GM19328 (cell line): Measurements from ENCODE around the gene CTNNA1.
"Not testable (repeated sequence)": the region's sequence is repeated elsewhere in the genome, so short reads cannot be mapped to it uniquely, and the experiment has no call there.

ENCODE experiments used
- ATAC-seq: cut with Tn5 transposase; IDR thresholded peaks from one replicate; pipeline ENCODE4 v1.9.1; 2021; ENCODE audit warnings: mild to moderate bottlenecking, moderate library complexity; ENCODE audit not compliant: unreplicated experiment

Gene CTNNA1

DNA sequence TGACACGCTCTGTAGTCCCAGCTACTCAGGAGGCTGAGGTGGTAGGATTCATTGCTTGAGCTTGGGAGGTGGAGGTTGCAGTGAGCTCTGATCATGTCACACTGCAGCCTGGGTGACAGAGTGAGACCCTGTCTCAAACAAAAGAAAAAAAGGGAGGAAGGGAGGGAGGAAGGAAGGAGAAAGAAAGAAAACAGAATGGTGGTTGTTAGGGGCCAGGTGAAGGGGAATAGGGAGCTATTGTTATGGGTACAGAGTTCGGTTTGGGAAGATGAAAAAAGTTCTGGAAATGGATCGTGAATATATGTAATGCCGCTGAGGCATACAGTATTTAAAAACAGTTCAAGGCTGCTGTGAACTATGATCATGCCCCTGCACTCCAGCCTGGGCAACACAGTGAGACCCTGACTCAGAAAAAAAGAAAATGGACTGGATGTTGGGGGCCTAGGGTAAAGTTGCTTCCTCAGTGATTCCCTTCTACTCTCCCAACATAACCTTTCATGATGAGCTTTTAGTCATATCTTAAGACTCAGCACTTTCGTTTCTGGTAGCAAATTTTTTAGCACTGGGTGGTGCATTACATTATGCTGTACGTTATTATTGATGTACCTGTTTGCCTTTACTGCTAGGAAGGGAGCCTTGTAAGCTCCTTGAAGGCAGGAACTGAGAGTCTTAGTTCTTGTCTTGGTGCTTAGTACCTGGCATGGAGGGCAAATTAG, 4.0 kb downstream of the CTNNA1 start:
- no peak for ATAC-seq

DNA sequence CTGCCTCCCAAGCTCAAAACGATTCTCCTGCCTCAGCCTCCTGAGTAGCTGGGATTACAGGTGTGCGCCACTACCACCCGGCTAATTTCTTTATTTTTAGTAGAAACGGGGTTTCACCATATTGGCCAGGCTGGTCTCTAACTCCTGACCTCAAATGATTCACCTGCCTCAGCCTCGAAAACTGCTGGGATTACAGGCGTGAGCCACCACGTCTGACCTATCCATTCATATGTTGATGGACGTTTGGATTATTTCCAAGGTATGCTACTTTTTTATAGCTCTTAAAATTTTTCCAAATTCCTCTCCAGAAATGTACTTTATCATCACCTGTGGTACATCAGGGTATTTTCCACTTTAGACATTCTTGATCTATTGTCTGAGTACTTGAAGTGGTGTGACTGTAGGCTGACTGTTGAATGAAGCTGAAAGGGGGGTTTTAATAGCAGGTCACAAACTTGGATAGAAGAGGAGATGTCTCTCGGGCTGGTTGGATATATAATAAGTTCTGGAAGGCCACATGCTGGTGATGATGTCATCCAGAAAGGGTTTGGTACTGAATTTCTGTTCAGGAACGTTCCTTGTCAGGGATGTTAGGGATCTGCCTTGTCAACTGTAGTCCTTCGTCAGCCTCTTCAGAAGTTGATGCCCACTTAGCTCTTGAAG, 7.4 kb downstream of the CTNNA1 start:
- no peak for ATAC-seq

DNA sequence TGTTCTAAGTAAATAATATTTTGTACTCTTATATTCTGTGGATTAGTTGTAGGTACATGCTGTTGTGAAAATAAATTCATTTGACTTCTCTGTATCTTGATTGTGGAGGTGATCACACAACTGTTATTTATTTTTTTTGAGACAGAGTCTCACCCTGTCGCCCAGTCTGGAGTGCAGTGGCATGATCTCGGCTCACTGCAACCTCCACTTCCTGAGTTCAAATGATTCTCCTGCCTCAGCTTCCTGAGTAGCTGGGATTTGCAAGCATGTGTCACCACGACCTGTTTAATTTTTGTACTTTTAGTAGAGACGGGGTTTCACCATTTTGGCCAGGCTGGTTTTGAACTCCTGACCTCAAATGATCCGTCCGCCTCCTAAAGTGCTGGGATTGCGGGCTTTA, 7.9 kb downstream of the CTNNA1 start:
- not testable (repeated sequence) for ATAC-seq

DNA sequence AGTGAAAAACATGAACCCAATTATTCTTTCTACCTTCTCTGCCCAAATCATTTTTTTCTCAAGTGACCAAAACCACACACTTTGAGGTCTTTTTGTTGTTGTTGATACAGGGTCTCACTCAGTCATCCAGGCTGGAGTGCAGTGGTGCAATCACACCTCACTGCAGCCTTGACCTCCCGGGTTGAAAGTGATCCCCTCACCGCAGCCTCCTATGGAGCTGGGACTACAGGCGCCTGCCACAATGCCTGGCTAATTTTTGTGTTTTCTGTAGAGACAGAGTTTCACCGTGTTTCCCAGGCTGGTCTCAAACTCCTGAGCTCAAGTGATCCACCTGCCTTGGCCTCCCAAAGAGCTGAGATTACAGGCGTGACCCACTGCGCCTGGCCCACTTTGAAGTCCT, 8.4 kb downstream of the CTNNA1 start:
- not testable (repeated sequence) for ATAC-seq

DNA sequence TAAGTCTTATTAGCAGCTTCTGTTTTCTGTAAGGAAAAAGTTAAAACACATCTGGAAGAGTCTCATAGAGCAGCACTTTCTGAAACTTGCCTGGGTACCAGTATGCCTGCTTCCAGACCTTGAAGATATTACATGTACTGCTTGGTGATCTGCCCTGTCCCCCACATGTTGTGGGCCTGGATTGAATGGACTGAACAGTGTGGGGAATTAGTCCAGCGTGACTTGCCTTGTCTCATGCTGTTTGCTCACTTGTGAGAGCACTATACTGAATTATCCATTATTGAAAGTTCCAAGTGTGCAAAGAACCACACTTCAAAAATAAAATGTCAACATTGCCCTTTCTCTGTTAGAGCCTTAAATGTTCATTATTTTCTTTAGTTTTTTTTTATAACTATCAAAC, 8.9 kb downstream of the CTNNA1 start:
- ATAC-seq = no peak

DNA sequence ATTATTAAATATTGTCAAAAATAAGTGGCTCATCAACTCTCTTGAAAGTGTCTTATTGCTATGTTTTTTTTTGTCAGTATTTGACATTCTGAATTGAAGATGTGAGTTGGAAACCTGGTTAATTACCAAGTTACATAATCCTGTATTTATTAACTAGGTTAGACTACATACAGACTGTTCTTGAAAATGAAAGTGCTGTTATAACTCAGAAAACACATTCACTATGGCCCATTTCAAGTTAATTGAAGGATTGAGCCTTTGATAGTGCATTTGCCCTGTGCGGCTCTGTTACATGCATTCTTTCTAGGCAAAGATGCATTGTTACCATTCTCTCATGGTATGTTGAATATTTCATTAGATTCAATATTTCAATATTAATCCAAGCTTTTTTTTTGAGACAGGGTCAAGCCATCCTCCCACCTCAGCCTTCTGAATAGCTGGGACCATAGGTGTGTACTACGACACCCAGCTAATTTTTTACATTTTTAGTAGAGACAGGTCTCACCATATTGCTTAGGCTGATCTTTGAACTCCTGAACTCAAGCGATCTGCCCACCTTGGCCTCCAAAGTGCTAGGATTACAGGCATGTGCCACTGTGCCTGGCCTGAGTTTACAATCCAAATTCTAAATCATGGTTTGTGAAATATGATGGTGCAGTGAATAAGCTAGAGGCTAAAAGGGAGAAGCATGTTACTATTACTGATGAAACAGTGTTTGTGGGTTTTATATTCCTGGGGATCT, 10.0 kb downstream of the CTNNA1 start:
- no peak for ATAC-seq

DNA sequence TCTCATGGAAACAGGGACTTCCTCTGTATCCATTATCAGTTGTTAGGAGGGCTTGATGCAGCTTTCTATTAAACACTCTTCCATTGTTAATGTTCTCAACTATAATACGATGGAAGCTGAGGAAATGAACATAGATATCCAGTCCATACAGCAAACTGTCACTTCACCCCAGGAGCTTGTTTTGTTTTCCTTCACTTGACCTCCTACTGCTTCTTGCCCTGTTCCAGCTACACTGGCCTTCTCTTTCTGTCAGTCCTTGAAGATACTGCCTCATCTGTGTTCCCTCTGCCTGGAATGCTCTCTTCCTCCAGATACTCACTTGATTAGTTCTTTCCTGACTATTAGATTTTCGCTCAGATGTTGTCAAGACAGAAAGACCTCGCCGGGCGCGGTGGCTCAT, 17.1 kb downstream of the CTNNA1 start:
- ATAC-seq = no peak

DNA sequence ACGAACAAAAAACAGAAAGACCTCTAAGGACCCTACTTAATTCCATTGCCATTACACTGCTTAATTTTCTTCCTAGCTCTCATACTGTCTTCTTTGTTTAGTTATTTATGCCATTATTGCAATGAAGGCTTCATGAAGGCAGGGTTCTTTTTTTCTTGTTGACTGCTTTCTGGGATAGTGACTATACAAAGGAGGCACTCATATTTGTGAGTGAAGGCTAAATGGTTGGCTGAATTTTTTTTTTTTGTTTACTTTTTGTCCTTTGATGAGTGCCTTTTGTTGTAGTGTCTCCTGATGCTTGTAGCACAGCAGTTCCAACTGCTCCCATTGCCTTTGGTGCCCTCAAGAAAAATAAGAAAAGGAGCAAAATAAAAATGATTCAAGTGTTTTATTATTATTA, 17.8 kb downstream of the CTNNA1 start:
- no peak for ATAC-seq

DNA sequence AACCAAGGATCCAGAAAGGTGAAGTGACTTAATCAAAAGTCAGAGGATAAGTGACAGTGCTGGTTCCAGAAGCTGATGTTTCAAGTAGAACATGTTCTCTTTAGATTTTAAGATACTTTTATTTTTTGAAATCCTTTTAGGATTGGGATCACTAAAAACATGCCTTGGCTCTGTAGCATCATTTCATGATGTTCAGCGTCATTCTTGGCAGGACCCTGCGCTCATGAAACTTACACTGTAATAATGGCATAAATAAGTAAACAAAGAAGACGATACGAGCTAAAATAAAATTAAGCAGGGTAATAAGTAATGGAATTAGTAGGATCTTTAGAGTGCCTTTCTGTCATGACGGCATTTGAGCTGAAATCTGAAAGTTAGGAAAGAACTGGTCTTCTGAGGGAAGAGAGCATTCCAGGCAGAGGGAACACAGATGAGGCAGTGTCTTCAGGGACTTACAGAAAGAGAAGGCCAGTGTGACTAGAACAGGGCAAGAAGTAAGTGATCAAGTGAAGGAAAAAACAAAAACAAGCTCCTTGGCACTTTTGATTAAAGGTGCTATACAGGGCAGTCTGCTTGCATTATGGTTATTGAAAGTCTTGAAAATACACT, 19.9 kb downstream of the CTNNA1 start:
- no peak for ATAC-seq

DNA sequence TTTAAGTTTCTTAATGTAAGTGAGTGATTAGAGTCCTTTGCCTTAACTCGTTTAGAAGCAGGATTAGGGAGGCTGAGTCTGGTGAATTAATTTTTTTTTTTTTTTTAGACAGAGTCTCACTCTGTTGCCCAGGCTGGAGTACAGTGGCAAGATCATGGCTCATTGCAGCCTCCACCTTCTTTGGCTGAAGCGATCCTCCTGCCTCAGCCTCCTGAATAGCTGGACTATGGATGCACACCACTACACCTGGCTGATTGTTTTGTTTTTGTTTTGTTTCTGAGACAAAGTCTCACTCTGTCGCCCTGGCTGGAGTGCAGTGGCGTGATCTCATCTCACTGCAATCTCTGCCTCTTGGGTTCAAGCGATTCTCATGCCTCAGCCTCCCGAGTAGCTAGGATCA, 20.4 kb downstream of the CTNNA1 start:
- not testable (repeated sequence) for ATAC-seq

DNA sequence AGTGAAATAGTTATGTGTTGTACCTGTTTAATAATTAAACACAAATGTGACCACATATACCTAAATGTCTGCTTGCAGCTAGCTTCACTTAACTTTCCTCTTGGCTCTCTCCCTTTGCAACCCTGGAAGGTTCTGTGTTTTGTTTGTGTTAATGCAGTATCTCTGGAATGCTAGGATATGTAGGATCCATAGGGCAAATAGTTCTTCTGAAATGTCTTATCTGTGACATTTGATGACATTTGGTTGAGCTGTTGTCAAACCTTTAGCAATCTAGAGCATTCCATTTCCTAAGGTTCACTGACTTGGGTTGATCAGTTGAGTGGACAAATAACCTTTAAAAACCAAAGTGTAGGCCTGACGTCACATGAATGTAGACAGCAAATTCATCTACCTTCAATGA, 21.8 kb downstream of the CTNNA1 start:
- ATAC-seq = no peak

DNA sequence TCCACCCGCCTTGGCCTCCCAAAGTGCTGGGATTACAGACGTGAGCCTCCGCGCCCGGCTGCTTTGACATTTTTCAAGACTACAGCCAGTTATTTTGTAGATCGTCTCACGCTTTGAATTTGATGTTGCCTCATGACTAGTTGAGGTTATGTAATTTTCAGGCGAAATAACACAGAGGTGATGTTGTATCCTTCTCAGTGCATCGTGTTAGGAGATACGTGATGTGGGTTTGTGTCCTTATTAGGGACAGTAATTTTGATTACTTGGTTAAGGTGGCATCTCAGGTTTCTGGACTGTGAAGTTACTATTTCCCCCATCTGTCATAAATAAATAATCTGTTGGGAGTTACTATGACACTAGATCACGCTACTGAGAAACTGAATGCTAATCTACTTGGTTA, 25.0 kb downstream of the CTNNA1 start:
- ATAC-seq = no peak

DNA sequence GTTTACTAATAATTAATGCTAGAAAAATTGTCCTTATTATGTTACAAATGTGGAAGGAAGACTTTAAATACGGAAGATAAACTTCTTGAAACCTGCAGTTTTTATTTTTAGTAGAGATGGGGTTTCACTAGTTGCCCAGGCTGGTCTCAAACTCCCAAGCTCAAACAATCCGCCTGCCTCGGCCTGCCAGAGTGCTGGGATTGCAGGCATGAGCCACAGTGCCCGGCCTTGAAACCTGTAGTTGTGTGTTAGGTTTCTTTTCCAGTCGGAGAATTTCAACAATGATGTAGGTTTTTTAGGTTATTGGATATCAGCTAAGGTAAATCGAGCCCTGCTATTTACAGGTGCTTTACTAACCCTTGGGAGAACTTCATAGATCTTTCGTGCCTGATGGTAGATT, 30.8 kb downstream of the CTNNA1 start:
- ATAC-seq = no peak

DNA sequence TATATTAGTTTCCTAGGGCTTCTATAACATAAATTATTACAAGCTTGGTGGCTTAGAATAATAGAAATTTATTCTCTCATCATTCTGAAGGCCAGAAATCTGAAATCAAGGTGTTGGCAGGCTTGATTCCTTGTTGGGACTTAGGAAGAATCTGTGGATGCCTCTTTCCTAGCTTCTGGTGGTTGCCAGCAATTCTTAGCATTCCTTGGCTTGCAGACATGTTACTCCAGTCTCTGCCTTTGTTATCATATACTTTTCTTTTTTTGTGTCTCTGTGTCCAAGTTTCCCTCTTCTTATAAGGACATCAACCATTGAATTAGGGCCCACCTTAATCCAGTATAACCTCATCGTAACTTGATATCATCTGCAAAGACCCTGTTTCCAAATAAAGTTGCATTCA, 31.4 kb downstream of the CTNNA1 start:
- no peak for ATAC-seq

DNA sequence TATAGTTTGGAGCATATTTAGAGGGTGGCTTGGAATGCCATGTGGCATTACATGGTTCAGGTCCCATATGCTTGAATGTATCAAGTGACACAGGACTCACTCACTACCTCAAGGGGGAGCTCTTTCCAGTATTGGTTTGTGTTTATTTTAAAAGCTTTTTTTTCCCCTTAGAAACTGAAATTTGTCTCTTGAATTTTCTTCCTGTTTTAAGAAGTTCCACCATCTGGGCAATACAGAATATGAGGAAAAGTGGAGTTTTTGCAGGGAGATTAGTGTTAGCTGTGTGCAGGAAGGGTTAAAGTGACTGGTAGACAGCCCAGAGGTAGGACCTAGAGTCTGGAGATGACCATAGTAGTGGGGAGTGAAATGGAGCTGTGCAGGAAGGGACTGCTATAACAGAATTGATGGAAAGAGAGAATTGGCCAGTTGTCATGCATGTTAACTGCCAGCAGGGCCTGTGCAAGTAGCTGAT, 36.6 kb downstream of the CTNNA1 start:
- ATAC-seq = no peak

DNA sequence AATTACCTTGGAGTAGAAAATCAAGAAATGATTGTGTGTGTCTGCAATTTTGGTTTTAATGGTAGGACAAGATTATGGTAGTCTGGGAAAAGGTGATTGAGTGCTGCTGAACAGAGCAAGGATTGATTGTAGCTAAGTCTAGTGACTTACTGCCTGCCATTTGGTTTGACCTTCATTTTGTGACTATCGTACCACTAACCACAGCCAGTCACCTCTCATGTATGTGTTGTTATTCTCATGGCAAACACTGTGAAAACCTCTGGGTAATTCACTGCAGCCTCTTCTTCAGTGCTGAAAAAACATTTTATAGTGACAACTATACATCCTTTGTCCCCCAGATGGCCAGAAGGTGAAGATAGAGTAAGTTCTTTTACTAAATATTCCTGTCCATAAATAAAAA, 37.5 kb downstream of the CTNNA1 start:
- no peak for ATAC-seq

DNA sequence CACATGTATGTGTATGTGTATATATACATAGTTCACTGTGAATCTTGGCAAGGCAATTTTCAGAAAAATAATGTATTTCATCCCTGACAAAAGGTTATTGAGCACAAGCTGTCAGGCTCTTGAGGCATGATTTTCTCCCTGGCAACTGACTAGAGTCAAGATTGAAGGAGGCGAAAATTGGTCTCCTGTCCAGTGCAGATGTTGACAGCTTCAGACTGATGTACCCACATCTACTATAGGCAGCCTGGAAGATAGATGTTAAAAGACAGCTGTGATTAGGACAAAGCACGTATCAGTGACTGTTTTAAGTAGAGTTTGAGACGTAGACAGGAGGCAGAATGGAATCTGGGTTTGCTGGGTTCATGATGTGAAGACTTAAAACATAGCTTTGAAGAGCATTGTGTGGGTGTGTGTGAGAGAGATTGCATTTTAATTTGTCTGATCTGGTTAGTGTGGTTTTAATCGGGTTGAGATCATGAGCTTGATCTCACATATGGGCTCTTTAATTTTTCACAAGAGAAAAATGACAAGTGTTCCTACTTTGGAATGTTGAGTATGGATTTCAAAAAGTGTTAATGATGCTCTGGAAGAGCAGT, 39.1 kb downstream of the CTNNA1 start:
- ATAC-seq = no peak

DNA sequence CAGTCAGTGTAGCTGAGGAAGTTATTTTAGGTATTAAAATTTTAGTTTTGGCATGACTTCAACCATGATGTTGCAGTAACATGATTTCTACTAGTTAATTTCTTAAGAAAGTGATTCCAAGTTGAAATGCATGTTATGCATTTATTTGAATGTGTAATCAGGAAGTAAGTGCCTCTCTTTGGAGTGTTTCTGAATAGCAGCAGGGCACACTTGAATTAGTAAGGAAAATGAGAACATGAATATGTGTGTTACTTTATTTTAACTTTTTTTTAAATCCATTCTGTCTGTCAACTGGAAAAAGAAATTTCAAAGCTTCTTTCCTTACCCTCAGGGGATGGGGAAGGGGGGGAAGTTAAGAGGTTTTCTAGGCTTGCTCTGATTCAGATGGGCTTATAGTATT, 40.4 kb downstream of the CTNNA1 start:
- ATAC-seq = no peak

DNA sequence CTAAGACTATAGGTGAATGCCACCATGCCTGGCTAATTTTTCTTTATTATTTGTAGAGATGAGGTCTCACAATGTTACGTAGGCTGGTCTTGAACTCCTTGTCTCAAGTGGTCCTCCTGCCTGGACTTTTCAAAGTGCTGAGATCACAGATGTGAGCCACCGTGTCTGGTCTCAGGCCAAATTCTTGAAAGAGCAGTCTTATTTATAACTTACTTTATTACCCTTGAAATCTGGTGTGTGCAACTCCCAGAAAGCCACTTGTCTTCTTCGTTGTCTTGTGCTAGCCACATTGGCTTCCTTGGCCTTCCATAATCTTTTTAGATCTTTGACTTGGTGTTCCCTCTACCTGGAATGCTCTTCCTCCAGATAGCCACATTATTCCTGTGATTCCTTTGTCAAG, 50.1 kb downstream of the CTNNA1 start:
- no peak for ATAC-seq

DNA sequence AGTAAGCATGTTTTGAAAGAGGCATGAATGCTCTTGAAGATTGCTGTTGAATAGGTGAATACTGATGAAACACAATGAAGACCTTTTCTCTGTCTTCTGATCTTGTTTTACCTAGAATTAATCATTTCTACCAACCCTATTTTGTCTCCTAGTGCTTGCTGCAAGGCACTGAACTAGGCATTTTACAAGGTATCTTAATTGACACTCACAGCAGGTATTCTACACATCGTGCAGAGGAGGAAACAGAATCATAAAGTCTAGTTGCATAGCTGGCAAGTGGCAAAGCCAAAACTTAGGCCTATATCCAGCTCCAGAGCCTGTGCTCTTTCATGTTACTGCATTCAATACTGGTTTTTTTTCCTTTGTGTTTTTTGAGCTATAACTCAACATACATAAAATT, 50.7 kb downstream of the CTNNA1 start:
- no peak for ATAC-seq

DNA sequence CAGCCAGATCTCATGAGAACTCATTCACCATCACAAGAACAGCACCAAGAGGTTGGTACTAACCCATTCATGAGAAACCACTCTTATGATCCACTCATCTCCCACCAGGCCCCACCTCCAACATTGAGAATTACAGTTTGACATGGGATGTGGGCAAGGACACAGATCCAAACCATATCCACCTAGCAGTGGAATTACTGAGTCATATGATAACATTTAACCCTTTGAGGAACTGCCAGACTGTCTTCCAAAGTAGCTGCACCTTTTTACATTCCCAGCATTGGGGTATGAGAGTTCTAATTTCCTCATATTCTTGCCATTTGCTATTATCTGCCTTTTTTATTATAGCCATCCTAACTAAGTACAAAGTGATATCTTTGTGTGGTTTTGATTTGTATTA, 51.9 kb downstream of the CTNNA1 start:
- no peak for ATAC-seq
